CD8-positive, alpha-beta memory T cell (primary cell): ENCODE data around the gene EFNA5. TPM values are rescaled to one million over a fixed set of nuclear protein-coding genes. Genes with fewer than 3 reads are reported as not detected.

ENCODE experiments used
- CTCF ChIA-PET: fragments of 350-600 bp; sonication (Branson Sonifier 250); formaldehyde crosslinking; loops from one replicate; lab custom pipeline; 2021; ENCODE audit warnings: antibody characterized with exemption; lab: Charles Lee
- POLR2A ChIA-PET: fragments of 350-600 bp; sonication (Branson Sonifier 250); formaldehyde crosslinking; loops from one replicate; lab custom pipeline; 2021; ENCODE audit warnings: antibody characterized with exemption; lab: Charles Lee
- DNase-seq, 5 donors: peaks; one replicate each; pipeline versions ENCODE4 v3.0.0 to v3.0.0-alpha.2; 2020 to 2022; ENCODE audit warnings: mixed read lengths in 1 of 5
- H3K27ac ChIP-seq: one replicate; pipeline ENCODE4 v1.7.0; 2013; ENCODE audit warnings: low read depth, mild to moderate bottlenecking, low read length, moderate library complexity
- H3K27me3 ChIP-seq: 2 replicates; pipeline ENCODE4 v1.7.0; 2013; ENCODE audit warnings: low read length, mild to moderate bottlenecking; ENCODE audit not compliant: insufficient read depth, poor library complexity, severe bottlenecking
- H3K36me3 ChIP-seq: 2 replicates; pipeline ENCODE4 v1.7.0; 2013; ENCODE audit warnings: mild to moderate bottlenecking, low read length, moderate library complexity; ENCODE audit not compliant: insufficient read depth
- H3K4me1 ChIP-seq: 2 replicates; pipeline ENCODE4 v1.7.0; 2013; ENCODE audit warnings: mild to moderate bottlenecking, low read length, moderate library complexity; ENCODE audit not compliant: insufficient read depth
- H3K4me3 ChIP-seq: 2 replicates; pipeline ENCODE4 v1.7.0; 2013; ENCODE audit warnings: mild to moderate bottlenecking, low read length
- H3K9me3 ChIP-seq: 2 replicates; pipeline ENCODE4 v1.7.0; 2013; ENCODE audit warnings: mild to moderate bottlenecking, low read length
- H3K27ac Mint-ChIP-seq, 8 donors: one replicate each; pipeline ENCODE4 v1.8.0; 2020 to 2021; ENCODE audit warnings: mixed read lengths in 8 of 8, mild to moderate bottlenecking in 6 of 8, inconsistent platforms in 3 of 8, moderate library complexity in 3 of 8
- H3K27me3 Mint-ChIP-seq, 2 donors: one replicate each; pipeline ENCODE4 v1.8.0; 2020 to 2021; ENCODE audit warnings: mixed read lengths in 2 of 2, mild to moderate bottlenecking in 1 of 2, moderate library complexity in 1 of 2
- H3K36me3 Mint-ChIP-seq, 3 donors: one replicate each; pipeline ENCODE4 v1.8.0; 2020 to 2021; ENCODE audit warnings: mixed read lengths in 3 of 3, inconsistent platforms in 1 of 3, mild to moderate bottlenecking in 1 of 3
- H3K4me1 Mint-ChIP-seq, 3 donors: one replicate each; pipeline ENCODE4 v1.8.0; 2020 to 2021; ENCODE audit warnings: mixed read lengths in 3 of 3, inconsistent platforms in 1 of 3, mild to moderate bottlenecking in 1 of 3
- H3K4me3 Mint-ChIP-seq, 7 donors: one replicate each; pipeline ENCODE4 v1.8.0; 2020 to 2021; ENCODE audit warnings: mixed read lengths in 7 of 7, mild to moderate bottlenecking in 6 of 7, moderate library complexity in 4 of 7, inconsistent platforms in 2 of 7
- H3K9me3 Mint-ChIP-seq, 5 donors: one replicate each; pipeline ENCODE4 v1.8.0; 2020 to 2022; ENCODE audit warnings: mixed read lengths in 5 of 5, mild to moderate bottlenecking in 3 of 5, moderate library complexity in 2 of 5, inconsistent platforms in 1 of 5
- polyA plus RNA-seq: library from polyadenylated mRNA; unstranded; fragments of 300-500 nt; fragmentation: Illumina TruSeq; gene quantifications from one replicate; pipeline ENCODE4 v1.2.3, GENCODE V29; 2021
- total RNA-seq, 2 experiments: library from RNA; stranded (reverse); gene quantifications; one replicate each; pipeline ENCODE4 v1.2.3, GENCODE V29; 2021

Gene EFNA5
- total RNA-seq: not detected
- 0.21 TPM for polyA plus RNA-seq

GRCh38 chr5:107670932-107671741 lies at the start of gene EFNA5:
Gene EFNA5 (minus strand): TSS chr5:107670937.
- ChIA-PET POLR2A (no interaction called here), CTCF (no interaction called here)
- Histone ChIP-seq H3K4me3 (peak within 1 kb of the TSS; percentile 54), H3K9me3 (no peaks in the 10 kb centered on the region), H3K27me3 (peaks cover 38% of the 10 kb centered on the region), H3K36me3 (no peaks in the 10 kb centered on the region), H3K27ac (no peak within 1 kb of the TSS), H3K4me1 (peaks cover 18% of the 10 kb centered on the region)
- H3K9me3 Mint-ChIP-seq: no peaks in the 10 kb centered on the region
- peak within 1 kb of the TSS; percentile 77 to 91 (median 82) for H3K4me3 Mint-ChIP-seq
- no peaks in the 10 kb centered on the region for H3K36me3 Mint-ChIP-seq
- H3K27ac Mint-ChIP-seq: peak within 1 kb of the TSS in 1 of 8 donors; percentile 63
- peaks cover 49 to 77% of the 10 kb centered on the region in 2 donors for H3K27me3 Mint-ChIP-seq
- DNase-seq: no peak
- H3K4me1 Mint-ChIP-seq: peaks cover 27 to 46% (median 30%) of the 10 kb centered on the region in 3 donors

GRCh38 chr5:107719034-107719606 lies 48.4 kb upstream of the EFNA5 start:
- H3K9me3 ChIP-seq: no peaks in the 10 kb centered on the region
- no peaks in the 10 kb centered on the region for H3K4me1 Mint-ChIP-seq
- no peak overlapping the region for H3K27ac Mint-ChIP-seq
- H3K27me3 ChIP-seq: no peaks in the 10 kb centered on the region
- no peak for DNase-seq
- H3K4me1 ChIP-seq: no peaks in the 10 kb centered on the region
- H3K9me3 Mint-ChIP-seq: peaks cover 17 to 32% (median 24%) of the 10 kb centered on the region in 5 donors
- H3K27me3 Mint-ChIP-seq: peaks cover 3 to 8% of the 10 kb centered on the region in 2 donors
- peaks cover 0 to 3% (median 2%) of the 10 kb centered on the region in 3 donors for H3K36me3 Mint-ChIP-seq
- H3K36me3 ChIP-seq: no peaks in the 10 kb centered on the region
- no peak overlapping the region for H3K27ac ChIP-seq
- no peak overlapping the region for H3K4me3 Mint-ChIP-seq
- POLR2A ChIA-PET: no interaction called here
- CTCF ChIA-PET: no interaction called here
- no peak overlapping the region for H3K4me3 ChIP-seq

- H3K27ac ChIP-seq: no peak overlapping the region
- POLR2A ChIA-PET: no interaction called here
- H3K4me1 ChIP-seq: no peaks in the 10 kb centered on the region
- Mint-ChIP-seq H3K4me1 (no peaks in the 10 kb centered on the region), H3K36me3 (peaks cover 0 to 3% (median 2%) of the 10 kb centered on the region in 3 donors), H3K27ac (no peak overlapping the region), H3K4me3 (no peak overlapping the region), H3K9me3 (peaks cover 11 to 27% (median 21%) of the 10 kb centered on the region in 5 donors), H3K27me3 (peaks cover 3 to 10% of the 10 kb centered on the region in 2 donors)
- no peak for DNase-seq
- H3K9me3 ChIP-seq: no peaks in the 10 kb centered on the region
- no peak overlapping the region for H3K4me3 ChIP-seq
- no peaks in the 10 kb centered on the region for H3K27me3 ChIP-seq
- no peaks in the 10 kb centered on the region for H3K36me3 ChIP-seq
- CTCF ChIA-PET: no interaction called here
Measured at GRCh38 chr5:107717816-107718215, 47.1 kb upstream of the EFNA5 start.

DNA sequence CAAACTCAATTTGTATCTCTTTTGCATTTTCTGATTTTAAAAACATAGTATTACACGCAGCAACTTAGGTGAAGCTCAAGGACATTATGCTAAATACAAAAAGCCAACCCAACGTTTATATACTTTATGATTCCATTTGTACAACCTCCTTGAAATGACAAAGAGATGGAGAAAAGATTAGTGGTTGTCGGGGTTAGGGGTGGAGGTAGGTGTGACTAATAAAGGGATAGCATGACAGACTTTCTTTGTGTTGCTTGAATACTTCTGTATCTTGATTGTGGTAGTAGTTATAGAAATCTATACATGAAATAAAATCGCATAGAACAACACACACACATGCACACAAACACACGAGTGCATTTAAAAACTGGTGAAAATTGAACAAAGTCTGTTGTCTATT lies 42.5 kb upstream of the EFNA5 start:
- Mint-ChIP-seq H3K4me1 (no peaks in the 10 kb centered on the region), H3K27me3 (peaks cover 3 to 10% of the 10 kb centered on the region in 2 donors), H3K27ac (no peak overlapping the region), H3K36me3 (peaks cover 0 to 2% (median 0%) of the 10 kb centered on the region in 3 donors), H3K9me3 (peaks cover 0 to 7% (median 2%) of the 10 kb centered on the region in 5 donors), H3K4me3 (no peak overlapping the region)
- ChIA-PET CTCF (interaction anchor here (1.5 kb wide), 1 partner anchor 15 kb away, joined by 3 read pairs; no protein-coding TSS in a partner anchor), POLR2A (no interaction called here)
- DNase-seq: no peak
- Histone ChIP-seq H3K4me1 (no peaks in the 10 kb centered on the region), H3K27ac (no peak overlapping the region), H3K27me3 (no peaks in the 10 kb centered on the region), H3K9me3 (no peaks in the 10 kb centered on the region), H3K4me3 (no peak overlapping the region), H3K36me3 (no peaks in the 10 kb centered on the region)

DNA sequence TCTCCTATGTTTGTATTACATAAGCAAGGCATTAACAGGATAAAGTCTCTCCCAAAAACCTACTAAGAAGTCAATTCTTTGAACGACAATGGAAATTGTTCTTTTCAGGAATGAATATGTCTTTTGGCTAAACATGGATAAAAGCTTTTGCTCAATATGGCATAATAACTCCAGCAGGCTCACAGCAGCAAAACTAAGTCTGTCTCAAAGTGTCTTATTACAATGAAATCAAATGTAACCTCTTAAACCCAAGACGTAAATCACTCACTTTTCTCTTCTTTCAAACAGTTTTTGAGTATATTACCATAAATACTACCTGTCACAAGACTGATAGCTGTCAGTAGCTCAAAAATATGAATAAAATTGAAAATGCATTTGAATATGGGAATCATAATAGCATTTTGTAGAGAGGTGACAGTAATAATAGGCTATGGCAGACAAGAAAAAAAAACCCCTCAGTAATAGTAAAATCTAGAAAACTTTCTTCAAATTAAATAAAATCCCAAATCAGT lies 41.7 kb upstream of the EFNA5 start:
- H3K36me3 ChIP-seq: no peaks in the 10 kb centered on the region
- ChIA-PET POLR2A (no interaction called here), CTCF (interaction anchor here (1.5 kb wide), 1 partner anchor 14 kb away, joined by 3 read pairs; no protein-coding TSS in a partner anchor)
- Mint-ChIP-seq H3K36me3 (peaks cover 0 to 2% (median 0%) of the 10 kb centered on the region in 3 donors), H3K27me3 (peaks cover 3 to 10% of the 10 kb centered on the region in 2 donors), H3K4me3 (no peak overlapping the region), H3K27ac (no peak overlapping the region), H3K4me1 (no peaks in the 10 kb centered on the region), H3K9me3 (peaks cover 0 to 12% (median 3%) of the 10 kb centered on the region in 5 donors)
- no peak overlapping the region for H3K4me3 ChIP-seq
- H3K4me1 ChIP-seq: no peaks in the 10 kb centered on the region
- H3K27ac ChIP-seq: no peak overlapping the region
- DNase-seq: no peak
- no peaks in the 10 kb centered on the region for H3K27me3 ChIP-seq
- H3K9me3 ChIP-seq: no peaks in the 10 kb centered on the region

DNA sequence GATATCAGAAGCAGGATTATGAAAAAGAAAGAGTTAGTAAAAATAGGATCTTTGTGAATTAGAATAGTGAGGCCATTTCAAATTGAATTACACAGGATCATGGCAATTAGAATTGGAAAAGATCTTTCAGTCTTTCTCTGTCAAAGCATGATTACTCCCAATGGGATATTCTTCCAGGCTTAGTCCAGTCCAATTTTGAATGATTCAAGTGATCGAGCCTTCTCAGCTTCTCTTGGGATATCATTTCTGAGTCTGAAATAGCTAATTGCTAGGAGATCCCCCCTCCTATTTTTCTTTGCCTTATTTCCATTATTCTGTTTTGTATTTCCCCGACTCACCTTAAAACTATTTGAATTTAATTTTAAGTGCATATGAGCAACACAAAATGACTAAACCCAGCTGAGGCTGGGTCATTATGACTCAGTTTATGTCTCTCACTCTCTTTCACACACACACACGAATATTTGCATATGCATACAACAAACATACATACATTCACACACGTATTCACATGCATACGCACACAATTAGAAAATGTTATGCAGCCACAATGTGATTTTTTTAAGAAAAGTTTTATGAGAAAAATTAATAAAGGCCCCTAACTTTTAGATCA lies 34.8 kb upstream of the EFNA5 start:
- Mint-ChIP-seq H3K4me3 (no peak overlapping the region), H3K27me3 (peaks cover 7 to 20% of the 10 kb centered on the region in 2 donors), H3K9me3 (peaks cover 0 to 7% (median 3%) of the 10 kb centered on the region in 5 donors), H3K27ac (no peak overlapping the region), H3K36me3 (no peaks in the 10 kb centered on the region), H3K4me1 (no peaks in the 10 kb centered on the region)
- CTCF ChIA-PET: no interaction called here
- POLR2A ChIA-PET: no interaction called here
- Histone ChIP-seq H3K9me3 (no peaks in the 10 kb centered on the region), H3K4me1 (no peaks in the 10 kb centered on the region), H3K4me3 (no peak overlapping the region), H3K27ac (no peak overlapping the region), H3K27me3 (no peaks in the 10 kb centered on the region), H3K36me3 (no peaks in the 10 kb centered on the region)
- no peak for DNase-seq

DNA sequence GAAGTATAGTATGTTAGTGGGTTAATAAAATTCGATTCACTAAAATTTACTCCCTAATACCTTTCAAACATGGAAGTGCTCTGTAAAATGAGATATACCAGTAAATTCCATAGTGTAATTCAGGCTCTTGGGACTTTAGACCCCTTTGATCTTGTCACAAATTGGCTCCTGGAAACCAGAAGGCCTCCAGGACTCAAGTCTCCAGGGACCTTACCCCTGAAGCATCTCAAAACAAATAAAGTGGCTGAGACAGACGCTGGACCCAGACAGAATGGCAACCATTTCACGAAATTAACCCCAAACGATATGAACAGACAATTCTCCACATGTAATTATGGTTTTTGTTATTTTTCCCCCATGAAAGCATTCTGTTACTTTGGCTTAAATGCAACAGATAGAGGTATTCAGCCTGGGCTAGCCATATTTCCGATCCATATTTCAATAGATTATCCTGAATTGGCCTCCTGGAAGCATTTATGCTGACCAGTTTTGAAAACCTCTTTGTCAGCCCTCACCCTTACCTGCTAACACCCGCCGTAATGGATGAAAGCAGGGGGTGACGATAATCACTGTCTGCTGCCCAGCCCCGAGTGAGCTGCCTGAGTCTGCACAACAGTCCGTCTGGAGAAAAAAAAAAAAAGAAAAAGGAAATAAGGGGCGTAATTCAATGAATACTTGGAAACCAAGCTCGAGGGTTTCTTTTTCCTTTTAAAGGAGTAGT lies 34.1 kb upstream of the EFNA5 start:
- no peak overlapping the region for H3K4me3 ChIP-seq
- H3K9me3 Mint-ChIP-seq: peaks cover 0 to 7% (median 3%) of the 10 kb centered on the region in 5 donors
- no peaks in the 10 kb centered on the region for H3K4me1 ChIP-seq
- peaks cover 7 to 20% of the 10 kb centered on the region in 2 donors for H3K27me3 Mint-ChIP-seq
- H3K4me1 Mint-ChIP-seq: no peaks in the 10 kb centered on the region
- no peak overlapping the region for H3K27ac ChIP-seq
- H3K4me3 Mint-ChIP-seq: no peak overlapping the region
- ChIA-PET CTCF (no interaction called here), POLR2A (no interaction called here)
- H3K27ac Mint-ChIP-seq: no peak overlapping the region
- no peaks in the 10 kb centered on the region for H3K36me3 ChIP-seq
- no peak for DNase-seq
- no peaks in the 10 kb centered on the region for H3K9me3 ChIP-seq
- no peaks in the 10 kb centered on the region for H3K27me3 ChIP-seq
- H3K36me3 Mint-ChIP-seq: no peaks in the 10 kb centered on the region
